Esophagus mucosa (tissue), 1 donor: ENCODE results near the gene NRIP3. TPM values are rescaled to one million over a fixed set of nuclear protein-coding genes. Genes with fewer than 3 reads are reported as not detected.

ENCODE experiments used
- ATAC-seq: fragments of 200-7000 bp; cut with Tn5 transposase; one replicate; pipeline ENCODE4 v1.9.1; 2020
- total RNA-seq: library from RNA; stranded (reverse); gene quantifications from one replicate; pipeline ENCODE4 v1.2.4, GENCODE V29; 2023
- donor health status: DM: yes; HTN: yes; CAD: no.

The NRIP3 gene
- total RNA-seq = 0.80 TPM

DNA sequence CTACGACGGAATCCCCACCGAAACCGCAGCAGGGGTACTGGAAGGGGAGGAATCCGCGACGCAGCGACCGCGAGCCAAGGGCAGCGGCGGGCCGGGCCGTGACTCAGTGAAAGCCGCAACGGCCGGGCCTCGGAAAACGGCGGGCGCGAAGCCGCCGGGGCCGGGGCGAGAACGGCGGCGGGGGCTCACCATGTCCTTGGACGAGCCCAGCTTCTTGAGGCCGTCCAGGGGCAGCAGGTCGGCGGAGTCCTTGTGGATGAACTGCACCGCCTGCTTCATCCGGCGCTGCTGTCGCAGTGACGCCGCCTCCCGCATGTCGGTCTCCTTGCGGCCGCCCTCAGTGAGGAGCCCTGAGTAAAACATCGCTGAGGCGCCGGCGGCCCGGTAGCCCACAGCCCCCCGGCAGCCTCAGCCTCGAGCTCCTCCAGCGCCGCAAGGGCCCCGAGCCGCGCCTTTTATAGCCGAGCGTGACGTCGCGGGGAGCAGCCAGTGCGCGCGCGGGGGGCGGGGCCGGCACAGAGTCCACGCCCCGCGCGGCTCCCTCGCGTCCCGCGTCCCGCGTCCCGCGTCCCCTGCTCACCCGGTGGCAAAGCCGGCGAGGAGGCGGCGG lies at the start of gene NRIP3:
TSS of gene NRIP3 (minus strand) at position 429 of the 610 bp plus-strand sequence. CDS start at position 363, 66 bp downstream.
- ATAC-seq = peak; percentile 80

DNA sequence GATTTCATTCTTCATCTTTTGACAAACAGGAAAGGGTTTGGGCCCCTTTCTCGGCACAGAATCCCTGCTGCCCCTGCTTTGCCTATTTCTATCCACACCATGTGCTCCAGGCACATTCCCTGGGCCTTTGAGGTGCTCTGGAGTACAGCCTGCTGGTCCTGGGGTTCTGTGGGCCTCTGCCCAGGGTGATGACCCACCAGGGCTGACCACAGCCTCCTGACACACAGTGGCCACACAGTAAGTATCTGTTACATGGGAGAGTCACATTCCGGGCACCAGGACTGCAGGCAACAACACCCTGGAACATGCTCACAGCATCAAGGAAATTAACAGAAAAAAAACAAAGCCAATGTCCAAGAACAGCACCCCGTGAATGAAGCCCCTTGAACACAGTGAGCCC lies 48.5 kb upstream of the NRIP3 start:
- no peak for ATAC-seq

DNA sequence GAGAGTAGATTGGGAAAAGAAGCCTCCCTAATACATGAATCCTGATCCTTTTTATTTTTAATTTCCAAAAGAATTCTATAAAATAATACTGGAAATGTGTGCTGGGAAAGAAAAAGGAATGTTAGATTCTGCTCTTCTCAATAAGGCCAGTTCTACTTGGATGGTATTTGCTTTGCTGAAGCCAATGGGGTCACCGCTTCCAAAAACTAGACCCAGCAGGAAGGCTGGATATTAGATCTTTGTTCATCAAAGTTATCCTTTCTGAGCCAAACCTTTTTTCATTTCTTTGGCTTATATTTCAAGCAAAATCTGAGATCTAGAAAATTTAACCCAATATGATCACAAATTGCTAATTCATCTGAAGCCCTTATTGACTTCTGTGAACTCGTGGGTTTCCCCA lies 46.2 kb upstream of the NRIP3 start:
- ATAC-seq = no peak

DNA sequence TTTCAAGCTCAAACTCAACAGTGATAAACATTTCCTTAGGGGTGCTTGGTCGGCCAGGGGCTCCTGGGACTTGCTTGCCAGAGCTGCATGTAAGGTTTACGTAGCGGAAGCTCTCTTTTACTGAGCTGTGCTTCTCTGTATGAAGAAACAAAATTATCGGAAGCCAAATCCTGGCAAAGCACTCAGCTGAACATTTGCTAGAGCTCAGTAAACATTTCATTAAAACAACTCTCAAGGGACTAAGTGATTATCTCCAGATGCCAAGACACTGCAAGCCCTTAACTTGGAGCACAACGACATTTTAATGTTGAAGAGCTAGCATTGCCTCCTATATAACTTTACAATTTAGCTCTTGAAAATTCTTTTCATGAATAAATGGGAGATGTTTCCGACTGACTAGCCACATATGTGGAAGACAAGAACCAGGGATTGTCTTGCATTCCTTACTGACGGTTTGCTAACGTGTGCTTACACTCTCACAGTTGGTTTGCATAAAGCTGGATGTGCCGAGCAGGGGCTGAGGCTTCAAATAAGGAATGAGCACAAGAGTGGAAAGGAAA lies 44.2 kb upstream of the NRIP3 start:
- no peak for ATAC-seq

DNA sequence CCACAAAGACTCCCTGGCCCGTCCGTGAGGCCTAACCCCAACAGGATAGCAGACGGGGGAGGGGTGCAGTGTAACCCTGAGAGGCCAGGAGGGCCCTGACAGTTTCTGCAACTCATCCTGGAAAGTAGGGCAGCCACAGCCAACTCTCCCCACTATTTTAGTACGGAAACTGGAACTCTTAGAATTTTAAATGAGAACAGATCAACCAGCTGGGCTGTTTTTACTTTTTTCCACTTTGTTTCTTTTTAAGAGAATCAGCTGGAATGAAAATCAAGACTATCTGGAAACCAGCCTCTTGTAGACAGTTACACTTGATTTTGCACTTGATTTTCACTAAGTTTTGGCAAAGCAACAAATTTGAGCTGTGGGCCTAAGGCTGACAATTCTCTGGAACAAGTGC lies 42.7 kb upstream of the NRIP3 start:
- no peak for ATAC-seq

DNA sequence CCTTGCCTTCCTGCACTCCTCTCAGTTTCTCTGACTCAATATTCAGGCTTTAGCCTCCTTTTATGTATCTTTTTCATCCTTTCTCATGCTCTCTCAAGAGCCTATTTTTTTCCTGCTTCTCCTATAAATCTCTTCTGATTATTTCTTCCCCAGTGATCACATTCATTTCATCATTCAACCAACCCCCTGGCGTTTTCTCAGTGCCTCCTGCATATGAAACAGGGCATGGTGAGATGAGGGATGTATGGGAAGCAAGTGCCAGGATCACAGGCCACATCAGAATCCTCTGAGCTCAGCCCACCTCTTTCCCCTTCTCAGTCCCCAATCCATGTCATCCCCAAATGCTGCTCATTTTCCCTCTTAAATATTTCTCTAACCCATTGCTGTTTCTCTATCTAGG lies 38.7 kb upstream of the NRIP3 start:
- ATAC-seq = no peak

DNA sequence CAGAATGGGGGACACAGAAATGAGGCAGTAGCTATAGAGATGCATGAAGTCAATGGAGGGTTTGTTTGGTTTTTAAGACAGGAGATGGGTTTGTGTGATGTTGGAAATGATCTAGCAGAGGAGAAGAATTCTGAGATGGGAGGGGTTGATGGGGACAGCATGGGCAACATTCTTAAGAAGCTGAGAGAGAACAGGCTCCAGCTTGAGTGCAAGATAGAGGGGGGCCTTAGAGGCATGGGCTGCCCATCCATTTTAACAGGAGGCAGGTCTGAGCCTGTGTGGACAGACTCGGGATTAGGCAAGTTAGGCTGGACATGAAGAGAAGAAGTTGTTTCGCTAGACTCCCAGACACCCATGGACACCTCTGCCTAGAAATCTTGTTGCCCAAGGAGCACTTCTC lies 37.9 kb upstream of the NRIP3 start:
- no peak for ATAC-seq

DNA sequence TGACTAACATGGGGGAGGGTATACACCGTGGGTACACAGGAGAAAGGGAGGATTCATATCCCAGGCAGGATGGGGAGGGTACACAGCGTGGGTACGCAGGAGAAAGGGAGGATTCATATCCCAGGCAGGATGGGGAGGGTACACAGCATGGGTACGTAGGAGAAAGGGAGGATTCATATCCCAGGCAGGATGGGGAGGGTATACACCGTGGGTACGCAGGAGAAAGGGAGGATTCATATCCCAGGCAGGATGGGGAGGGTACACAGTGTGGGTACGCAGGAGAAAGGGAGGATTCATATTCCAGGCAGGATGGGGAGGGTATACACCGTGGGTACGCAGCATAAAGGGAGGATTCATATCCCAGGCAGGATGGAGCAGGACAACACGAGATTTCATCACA lies 36.6 kb upstream of the NRIP3 start:
- ATAC-seq = no peak

DNA sequence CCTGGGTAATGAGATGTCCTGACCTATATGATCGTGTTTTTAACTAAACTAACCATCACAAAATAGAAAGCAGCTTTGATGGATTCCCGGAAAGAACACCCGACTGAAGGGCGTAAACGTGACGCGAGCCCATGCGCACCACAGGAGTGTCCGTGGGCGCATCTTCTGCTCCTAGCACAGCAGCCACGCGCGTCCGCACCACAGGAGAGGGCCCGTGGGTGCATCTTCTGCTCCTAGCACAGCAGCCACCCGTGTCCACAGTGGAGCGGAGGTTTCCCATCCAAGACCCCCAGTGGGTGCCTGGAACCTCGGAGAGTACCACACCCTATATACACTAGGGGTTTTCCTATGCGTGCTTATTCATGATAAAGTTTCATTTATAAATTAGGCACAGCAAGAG lies 36.1 kb upstream of the NRIP3 start:
- no peak for ATAC-seq

DNA sequence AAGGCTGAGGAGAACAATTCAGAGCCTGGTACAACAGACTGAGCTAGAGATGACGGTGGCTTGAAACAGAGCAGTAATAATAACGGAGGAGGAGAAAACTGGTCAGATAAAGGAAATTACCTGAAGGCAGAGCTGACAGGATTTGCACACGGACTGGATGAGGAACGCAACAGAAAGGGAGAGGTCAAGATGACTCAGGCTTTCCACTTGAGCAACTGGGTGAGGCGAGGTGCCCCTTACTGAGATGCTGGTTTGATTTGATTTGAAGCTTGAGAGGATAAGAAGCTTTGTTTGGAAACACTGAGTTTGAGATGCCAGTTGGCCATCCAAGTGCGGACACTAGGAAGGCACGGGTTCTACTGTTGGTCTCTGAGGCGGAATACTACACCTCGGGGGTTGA lies 35.4 kb upstream of the NRIP3 start:
- ATAC-seq = peak; percentile 88

DNA sequence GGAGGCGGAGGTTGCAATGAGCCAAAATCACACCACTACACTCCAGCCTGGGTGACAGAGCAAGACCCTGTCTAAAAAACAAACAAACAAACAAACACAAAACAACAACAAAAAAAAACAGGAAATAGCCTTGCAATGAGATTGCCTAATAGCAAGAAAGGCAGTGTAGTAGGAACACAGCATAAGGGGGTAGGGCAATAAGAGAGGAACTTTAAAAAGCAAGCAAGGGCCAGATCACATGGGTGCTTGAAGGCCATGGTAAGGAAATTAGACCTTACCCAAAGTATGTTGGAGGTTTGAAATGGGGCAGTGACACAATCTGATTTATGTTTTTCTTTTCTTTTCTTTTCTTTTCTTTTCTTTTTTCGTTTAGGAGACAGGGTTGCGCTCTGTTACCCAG lies 34.7 kb upstream of the NRIP3 start:
- no peak for ATAC-seq

DNA sequence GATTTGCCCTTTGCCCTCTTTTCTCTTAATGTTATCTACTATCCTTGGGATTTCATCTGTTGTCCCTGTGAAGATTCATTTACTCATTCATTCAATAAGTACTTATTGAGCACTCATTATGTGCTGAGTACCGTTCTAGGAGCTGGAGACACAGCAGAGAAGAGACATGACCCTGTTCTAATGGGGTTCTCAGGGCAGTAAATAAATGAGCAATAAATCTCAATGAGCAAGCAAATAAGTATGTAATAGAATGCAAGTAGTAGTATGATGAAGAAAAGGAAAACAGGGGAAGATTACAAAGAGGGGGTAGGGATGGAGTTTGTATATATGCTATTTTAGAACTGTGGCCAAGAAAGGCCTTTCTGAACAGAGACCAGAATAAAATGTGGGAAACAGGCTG lies 34.2 kb upstream of the NRIP3 start:
- ATAC-seq = no peak

DNA sequence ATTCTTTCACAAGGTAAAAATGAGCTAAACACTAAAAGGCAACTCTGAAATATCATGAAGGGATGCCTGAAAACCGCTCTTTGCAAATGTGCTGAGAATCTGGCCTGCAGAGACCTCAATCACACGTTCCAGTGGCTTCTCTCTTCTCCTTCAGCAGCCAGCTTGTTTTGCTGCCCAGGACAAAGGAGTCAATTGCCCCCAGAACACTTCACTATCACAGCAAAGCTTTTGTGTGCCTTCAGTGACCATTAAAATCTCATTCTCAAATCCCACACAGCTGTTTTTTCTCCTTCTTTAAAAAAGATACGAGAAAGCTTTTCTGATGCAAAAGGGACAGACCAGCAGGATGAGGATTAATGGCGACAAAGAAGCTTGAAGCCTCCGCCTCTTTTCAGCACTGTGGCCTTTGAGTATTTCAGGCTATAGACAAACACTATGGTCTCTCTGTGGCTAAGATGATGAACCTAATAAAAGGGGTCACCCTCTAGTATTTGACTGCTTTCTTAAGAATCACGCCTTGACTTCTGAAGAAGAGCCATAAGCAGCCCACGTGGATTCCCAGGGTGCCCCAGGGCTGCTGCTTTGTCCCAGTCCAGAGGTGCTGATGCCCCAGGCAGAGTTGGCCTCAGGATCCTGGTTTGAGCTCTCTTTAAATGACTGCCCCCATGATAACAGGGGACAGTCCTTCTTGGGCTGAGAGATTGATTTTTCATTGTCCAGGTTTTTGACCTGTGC lies 33.4 kb upstream of the NRIP3 start:
- no peak for ATAC-seq

DNA sequence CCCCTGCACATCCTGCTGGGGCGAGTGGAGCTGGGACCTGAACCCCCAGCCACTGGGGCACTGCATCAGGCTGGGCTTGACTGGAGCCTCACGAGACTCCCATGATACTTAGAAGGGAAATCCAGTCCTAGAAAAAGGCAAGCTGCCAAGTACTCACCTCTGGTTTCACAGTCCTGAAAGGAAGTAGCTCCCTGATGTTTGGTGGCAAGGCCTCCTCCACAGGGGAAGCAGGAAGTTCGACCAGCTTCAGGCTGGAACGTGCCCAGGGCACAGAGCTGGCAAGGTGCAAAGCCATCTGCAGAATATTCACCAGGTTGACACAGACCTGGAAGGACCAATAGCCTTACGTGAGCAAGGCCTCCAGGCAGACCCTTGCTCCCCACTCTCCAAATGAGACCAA lies 26.8 kb upstream of the NRIP3 start:
- ATAC-seq = peak; percentile 38

DNA sequence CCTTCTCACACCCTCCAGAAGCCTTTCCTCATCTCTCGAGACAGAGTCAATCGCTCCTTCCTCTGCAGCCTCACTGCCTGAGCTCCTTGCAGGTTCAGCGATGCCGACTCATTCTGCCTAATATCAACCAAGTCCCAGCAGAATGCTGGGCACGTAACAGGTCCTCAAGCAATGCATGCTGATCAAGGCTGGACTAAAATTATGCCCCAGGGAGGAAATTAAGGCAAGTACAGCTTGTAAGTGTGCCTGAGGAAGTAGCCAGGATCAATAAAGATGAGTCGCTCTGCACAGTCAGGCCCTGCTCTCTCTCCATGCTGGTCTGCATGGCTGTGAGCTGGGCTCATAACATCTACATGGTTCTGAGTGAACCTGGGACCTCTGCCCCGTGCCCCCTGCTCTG lies 25.6 kb upstream of the NRIP3 start:
- no peak for ATAC-seq

DNA sequence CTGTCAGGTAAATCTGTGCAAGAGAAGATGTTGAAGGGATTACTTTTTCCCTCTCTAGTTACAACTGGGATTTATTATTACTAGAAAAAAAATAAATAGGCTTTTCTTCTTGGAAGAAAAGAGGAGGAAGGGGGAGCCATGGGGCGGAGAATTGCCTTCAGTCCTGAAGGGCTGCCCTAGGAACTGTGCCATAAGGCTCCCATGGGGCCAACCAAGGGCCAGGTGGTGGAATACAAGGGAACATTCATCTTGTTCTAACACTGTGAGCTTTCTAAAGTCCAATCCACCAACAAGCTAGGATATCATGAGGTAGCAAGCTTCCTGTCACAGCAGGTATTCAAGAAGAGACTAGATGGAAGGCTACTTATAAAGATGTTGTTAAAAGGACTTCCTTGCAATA lies 24.8 kb upstream of the NRIP3 start:
- ATAC-seq = no peak

DNA sequence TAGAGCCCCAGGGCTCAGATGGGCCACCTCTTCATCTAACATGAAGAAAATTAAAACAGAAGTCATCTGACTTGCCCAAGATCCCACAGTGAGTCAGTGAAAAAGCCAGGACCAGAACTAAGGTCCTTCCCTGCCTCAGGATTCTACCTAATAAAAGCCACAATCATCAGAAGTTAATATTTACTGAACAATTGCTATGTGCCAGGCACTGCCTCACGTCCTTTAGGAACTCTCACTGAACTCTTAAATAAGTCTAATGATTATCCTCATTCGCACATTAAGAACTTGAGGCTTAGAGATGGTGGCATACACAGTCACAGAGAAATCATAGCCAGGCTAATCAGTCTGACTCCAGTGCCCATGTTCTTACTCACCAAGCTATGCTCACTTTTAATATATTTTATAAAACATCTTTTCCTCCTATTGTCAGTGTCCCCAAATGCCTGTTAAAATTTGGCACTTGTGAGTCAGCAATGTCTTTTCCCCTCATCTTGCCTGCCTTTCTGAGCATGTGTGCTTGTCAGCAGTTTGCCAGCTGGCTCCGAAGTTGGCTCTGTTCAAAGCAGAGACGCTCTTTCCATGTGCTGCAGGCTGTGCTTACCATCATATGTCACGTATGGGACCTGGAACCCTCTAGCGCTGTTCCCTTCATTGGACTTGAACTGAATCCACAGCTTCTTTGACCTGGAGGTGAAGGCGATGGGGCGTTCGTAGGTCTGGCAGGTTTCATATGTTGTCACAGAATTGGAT lies 21.5 kb upstream of the NRIP3 start:
- no peak for ATAC-seq

DNA sequence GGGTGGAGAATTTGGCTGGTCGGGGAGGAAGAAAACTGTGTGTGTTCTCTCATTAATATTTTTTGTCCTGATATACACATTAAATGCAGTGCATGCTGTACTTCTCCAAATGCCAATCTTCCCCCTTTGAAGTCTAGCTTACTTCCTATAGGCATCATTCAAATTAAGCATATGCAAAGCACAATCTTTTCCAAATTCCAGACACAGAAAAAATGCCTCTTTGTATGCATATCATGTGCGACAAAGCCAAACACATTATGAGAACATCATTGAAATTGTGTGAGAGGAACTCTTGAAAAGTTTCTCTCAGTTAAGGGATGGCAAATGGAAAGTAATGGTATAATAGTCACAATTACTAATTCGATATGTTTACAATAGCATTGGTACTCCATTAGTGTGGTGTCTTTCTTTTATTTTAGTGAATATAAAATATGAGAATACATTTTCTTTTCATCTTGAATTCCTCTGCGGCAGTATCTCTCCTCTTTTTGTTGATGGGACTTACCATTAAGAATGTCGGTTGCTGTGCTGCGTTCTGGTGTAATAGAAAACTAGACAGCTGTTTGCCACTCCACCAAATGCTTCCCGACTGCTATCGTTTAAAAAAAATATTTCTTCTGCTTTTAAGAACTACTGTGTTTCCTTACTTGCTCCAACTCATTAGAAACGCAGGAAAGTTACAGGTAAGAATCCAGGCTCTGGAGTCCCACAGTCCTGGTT lies 19.3 kb upstream of the NRIP3 start:
- ATAC-seq = no peak

DNA sequence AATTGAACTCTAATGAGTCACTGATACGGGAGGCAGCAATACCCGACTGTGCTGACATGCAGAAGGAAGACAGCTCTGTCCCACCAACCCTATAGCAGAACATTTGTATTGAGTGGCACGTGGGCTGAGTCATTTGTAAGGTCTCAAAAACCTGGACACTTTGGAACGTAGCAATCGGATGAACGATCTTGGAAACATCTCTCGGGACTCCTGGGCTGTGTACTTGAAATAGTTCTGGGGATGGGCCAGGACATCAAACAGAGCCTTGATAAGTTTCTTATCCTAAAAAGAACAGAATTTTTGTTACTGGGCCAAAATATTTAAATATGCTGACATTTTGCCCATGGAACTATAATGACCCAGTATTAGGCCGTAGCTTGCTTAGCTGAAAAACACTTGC lies 17.1 kb upstream of the NRIP3 start:
- ATAC-seq = no peak

DNA sequence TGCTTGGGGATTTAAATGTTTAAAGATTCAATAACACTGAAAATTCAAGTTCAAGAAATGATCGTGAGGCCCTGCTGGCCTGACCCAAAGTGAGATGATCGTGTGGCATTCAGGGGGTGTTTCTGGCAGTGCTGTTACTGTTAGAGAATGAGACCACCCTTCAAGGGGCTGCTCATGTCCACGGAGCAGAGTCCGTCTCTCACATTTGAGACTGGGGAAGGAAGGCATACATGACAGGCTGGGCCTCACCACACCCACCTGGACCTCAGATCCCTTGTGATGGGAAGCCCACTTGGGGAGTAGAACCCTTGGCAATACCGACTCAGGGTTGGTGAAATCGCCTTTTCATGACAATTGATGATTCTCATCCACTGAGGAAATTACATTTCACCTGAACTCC lies 16.1 kb upstream of the NRIP3 start:
- ATAC-seq = no peak

DNA sequence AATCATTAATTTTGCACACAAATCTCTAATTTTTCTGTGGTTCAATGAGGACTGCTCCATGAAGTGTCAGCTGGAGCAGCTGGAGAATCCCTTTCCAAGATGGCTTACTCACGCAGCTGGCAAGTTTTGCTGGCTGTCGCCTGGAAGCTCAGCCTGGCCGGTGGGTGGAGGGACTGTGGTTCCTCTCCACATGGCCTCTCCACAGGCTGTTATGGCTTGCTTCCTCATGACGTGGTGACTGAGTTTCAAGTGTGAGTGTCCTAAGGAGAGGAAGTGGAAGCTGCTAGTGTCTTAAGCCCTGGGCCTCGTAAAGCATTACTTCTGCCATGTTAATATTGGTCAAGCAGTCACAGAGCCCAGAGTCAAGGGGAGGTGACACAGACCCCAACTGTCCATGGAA lies 14.0 kb upstream of the NRIP3 start:
- peak; percentile 27 for ATAC-seq

DNA sequence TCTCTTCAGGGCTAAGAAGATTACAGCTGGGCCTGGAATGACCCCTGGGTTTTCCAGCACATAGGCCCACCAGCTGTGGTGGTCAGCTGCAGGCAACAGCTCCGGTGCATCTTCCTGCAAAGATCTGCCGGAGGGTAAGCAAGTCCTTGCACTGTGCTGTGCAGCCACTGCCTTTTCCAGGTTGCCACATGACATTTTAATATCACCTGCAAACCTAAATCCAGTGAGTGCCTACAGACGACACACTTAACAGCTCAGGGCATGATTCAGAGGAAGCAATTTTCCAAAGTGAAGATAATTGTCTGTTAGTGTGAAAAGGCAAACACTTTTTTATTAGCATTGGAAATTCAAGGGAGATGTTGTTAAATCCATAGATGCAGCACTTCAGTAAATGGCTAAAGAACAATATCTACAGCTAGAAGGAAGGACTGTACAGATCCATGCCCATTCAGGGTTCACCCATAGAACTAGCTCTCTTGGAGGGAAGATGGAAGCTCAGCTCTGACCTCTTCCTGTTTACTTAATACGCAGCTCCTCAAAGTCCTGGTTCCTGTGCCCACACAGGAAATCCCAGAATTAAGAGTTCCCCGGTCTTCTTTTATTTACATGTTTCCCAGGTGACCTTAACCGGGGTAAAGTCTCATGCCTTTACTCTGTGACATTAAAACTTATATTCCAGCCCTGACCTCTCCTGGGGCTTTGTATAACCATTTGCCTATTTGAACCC lies 13.3 kb upstream of the NRIP3 start:
- no peak for ATAC-seq
